ENCODE data around the gene NOX4. TPM values are rescaled to one million over a fixed set of nuclear protein-coding genes. Genes with fewer than 3 reads are reported as not detected.

Gene NOX4
- total RNA-seq, 1 experiment from 2014 or later: 1.5 TPM

GRCh38 chr11:89442801-89443200 is 48.4 kb downstream of the NOX4 start:
- Mint-ChIP-seq H3K9me3 (peaks cover 15% of the 10 kb centered on the region), H3K27me3 (ENCODE audit: low read depth) (no peaks in the 10 kb centered on the region), H3K4me3 (no peak overlapping the region), H3K27ac (no peak overlapping the region), H3K4me1 (peaks cover 5% of the 10 kb centered on the region), H3K36me3 (peaks cover 7% of the 10 kb centered on the region)
- ATAC-seq (no peak), DNase-seq (ENCODE audit: low spot score) (no peak)
- ChIA-PET POLR2A (no interaction called here), CTCF (no interaction called here)
- no peak for TF ChIP-seq ZNF263 (CRISPR knock-in tag; IDR thresholded peaks at IDR 0.05; ENCODE audit: low read depth)
- TF ChIP-seq ATF3 (CRISPR knock-in tag; conservative IDR thresholded peaks at IDR 0.05): no peak
- no peak for TF ChIP-seq NFATC4 (CRISPR knock-in tag; IDR thresholded peaks at IDR 0.05)
- no peak for TF ChIP-seq TEAD4 (CRISPR knock-in tag; IDR thresholded peaks at IDR 0.05)
- TF ChIP-seq MYBL2 (CRISPR knock-in tag; IDR thresholded peaks at IDR 0.05): no peak
- TF ChIP-seq CREB1 (CRISPR knock-in tag; IDR thresholded peaks at IDR 0.05): no peak
- TF ChIP-seq IRF2 (CRISPR knock-in tag; IDR thresholded peaks at IDR 0.05; ENCODE audit: borderline replicate concordance, low read depth): no peak
- no peak for TF ChIP-seq NR1H2 (CRISPR knock-in tag; IDR thresholded peaks at IDR 0.05)

GRCh38 chr11:89441606-89442005 is 49.6 kb downstream of the NOX4 start:
- Mint-ChIP-seq H3K9me3 (peaks cover 13% of the 10 kb centered on the region), H3K36me3 (peaks cover 7% of the 10 kb centered on the region), H3K4me1 (peaks cover 5% of the 10 kb centered on the region), H3K27ac (no peak overlapping the region), H3K27me3 (ENCODE audit: low read depth) (no peaks in the 10 kb centered on the region), H3K4me3 (no peak overlapping the region)
- TF ChIP-seq ZNF512 (CRISPR knock-in tag; IDR thresholded peaks at IDR 0.05; ENCODE audit: borderline replicate concordance): no peak
- DNase-seq (ENCODE audit: low spot score) (no peak), ATAC-seq (no peak)
- ChIA-PET CTCF (no interaction called here), POLR2A (no interaction called here)

GRCh38 chr11:89437317-89437716 is 53.9 kb downstream of the NOX4 start:
- H3K4me1 Mint-ChIP-seq: no peaks in the 10 kb centered on the region
- no peaks in the 10 kb centered on the region for H3K9me3 Mint-ChIP-seq
- DNase-seq (ENCODE audit: low spot score) (no peak), ATAC-seq (peak; percentile 68)
- H3K27ac Mint-ChIP-seq: no peak overlapping the region
- H3K4me3 Mint-ChIP-seq: no peak overlapping the region
- H3K36me3 Mint-ChIP-seq: no peaks in the 10 kb centered on the region
- CTCF ChIA-PET: no interaction called here
- TF ChIP-seq HMGA2 (CRISPR knock-in tag; IDR thresholded peaks at IDR 0.05) (no peak), MXD4 (CRISPR knock-in tag; IDR thresholded peaks at IDR 0.05; ENCODE audit: borderline replicate concordance) (no peak), PRDM15 (CRISPR knock-in tag; IDR thresholded peaks at IDR 0.05) (no peak), SMAD4 (CRISPR knock-in tag; IDR thresholded peaks at IDR 0.05) (no peak)
- no peaks in the 10 kb centered on the region for H3K27me3 Mint-ChIP-seq (ENCODE audit: low read depth)
- POLR2A ChIA-PET: no interaction called here

GRCh38 chr11:89436071-89436470 is 55.1 kb downstream of the NOX4 start:
- Mint-ChIP-seq H3K4me3 (no peak overlapping the region), H3K4me1 (no peaks in the 10 kb centered on the region), H3K27ac (no peak overlapping the region), H3K27me3 (ENCODE audit: low read depth) (no peaks in the 10 kb centered on the region), H3K36me3 (no peaks in the 10 kb centered on the region), H3K9me3 (no peaks in the 10 kb centered on the region)
- no peak for ATAC-seq
- ChIA-PET CTCF (no interaction called here), POLR2A (no interaction called here)
- DNase-seq (ENCODE audit: low spot score): no peak
- no peak for TF ChIP-seq GRHL2 (CRISPR knock-in tag; IDR thresholded peaks at IDR 0.05; ENCODE audit: insufficient replicate concordance, severe bottlenecking)
- no peak for TF ChIP-seq ZNF263 (CRISPR knock-in tag; IDR thresholded peaks at IDR 0.05; ENCODE audit: low read depth)
- no peak for TF ChIP-seq ZNF396 (CRISPR knock-in tag; IDR thresholded peaks at IDR 0.05; ENCODE audit: borderline replicate concordance)
- no peak for TF ChIP-seq ZNF532 (CRISPR knock-in tag; IDR thresholded peaks at IDR 0.05; ENCODE audit: borderline replicate concordance)
- TF ChIP-seq TCF7 (CRISPR knock-in tag; IDR thresholded peaks at IDR 0.05; ENCODE audit: low read depth): no peak
- no peak for TF ChIP-seq USF2 (CRISPR knock-in tag; IDR thresholded peaks at IDR 0.05)
- TF ChIP-seq NFATC4 (CRISPR knock-in tag; IDR thresholded peaks at IDR 0.05): no peak
- TF ChIP-seq FOXK1 (CRISPR knock-in tag; IDR thresholded peaks at IDR 0.05): no peak
